Activated T-helper 1 cell treated with anti-CD3 and anti-CD28 coated beads, Interleukin-12 subunit alpha, Interleukin-12 subunit beta, Interleukin-2, Interleukin-4 antibody, amounts not matched to agents 30 ng/mL and 10 ng/mL and 1 ng/mL, durations not matched to agents 14 hours and 24 hours and 36 hours (primary cell): ENCODE measurements around the gene SPECC1. TPM values are rescaled to one million over a fixed set of nuclear protein-coding genes. Genes with fewer than 3 reads are reported as not detected.
"Not testable (repeated sequence)": the region's sequence is repeated elsewhere in the genome, so short reads cannot be mapped to it uniquely, and the experiment has no call there.

Source experiments
- DNase-seq: peaks from one replicate; pipeline ENCODE4 v3.0.0; 2021; ENCODE audit warnings: low spot score
- H3K27ac Mint-ChIP-seq: one replicate; pipeline ENCODE4 v1.8.0; 2021; ENCODE audit warnings: mild to moderate bottlenecking, mixed read lengths
- H3K27me3 Mint-ChIP-seq: one replicate; pipeline ENCODE4 v1.8.0; 2022; ENCODE audit warnings: mild to moderate bottlenecking, moderate library complexity, mixed read lengths; ENCODE audit not compliant: insufficient read depth
- H3K36me3 Mint-ChIP-seq: one replicate; pipeline ENCODE4 v1.8.0; 2021; ENCODE audit warnings: low read depth, mixed read lengths
- H3K4me1 Mint-ChIP-seq: one replicate; pipeline ENCODE4 v1.8.0; 2021; ENCODE audit warnings: low read depth, mixed read lengths
- H3K4me3 Mint-ChIP-seq: one replicate; pipeline ENCODE4 v1.8.0; 2021; ENCODE audit warnings: mild to moderate bottlenecking, moderate library complexity, mixed read lengths
- H3K9me3 Mint-ChIP-seq: one replicate; pipeline ENCODE4 v1.8.0; 2021; ENCODE audit warnings: mixed read lengths
- intact Hi-C: fragments of 100-400 bp; cut with micrococcal nuclease; formaldehyde crosslinking; loops from one replicate; pipeline ENCODE4 v1.15.1; 2024
- total RNA-seq: library from RNA; stranded (reverse); gene quantifications from 2 replicates; pipeline ENCODE4 v1.2.3, GENCODE V29; 2022

SPECC1 gene
- total RNA-seq, 1 donor from 2014 or later: 11.1 TPM

- Mint-ChIP-seq H3K4me3 (no peak overlapping the region), H3K9me3 (no peaks in the 10 kb centered on the region), H3K27me3 (no peaks in the 10 kb centered on the region), H3K27ac (no peak overlapping the region), H3K36me3 (no peaks in the 10 kb centered on the region), H3K4me1 (peaks cover 5% of the 10 kb centered on the region)
- DNase-seq: no peak
- intact Hi-C loops: no loop called here
Measured at GRCh38 chr17:20095336-20096080, 86.3 kb downstream of the SPECC1 start.

- Mint-ChIP-seq H3K27ac (no peak overlapping the region), H3K9me3 (no peaks in the 10 kb centered on the region), H3K4me1 (no peaks in the 10 kb centered on the region), H3K36me3 (no peaks in the 10 kb centered on the region), H3K4me3 (no peak overlapping the region), H3K27me3 (no peaks in the 10 kb centered on the region)
- intact Hi-C loops: no loop called here
- DNase-seq: no peak
Measured at GRCh38 chr17:20096430-20096829, 87.3 kb downstream of the SPECC1 start.

GRCh38 chr17:20097330-20097729 lies 88.2 kb downstream of the SPECC1 start:
- no peaks in the 10 kb centered on the region for H3K27me3 Mint-ChIP-seq
- no peaks in the 10 kb centered on the region for H3K36me3 Mint-ChIP-seq
- H3K4me3 Mint-ChIP-seq: no peak overlapping the region
- intact Hi-C loops: no loop called here
- no peaks in the 10 kb centered on the region for H3K4me1 Mint-ChIP-seq
- DNase-seq: no peak
- H3K9me3 Mint-ChIP-seq: no peaks in the 10 kb centered on the region
- no peak overlapping the region for H3K27ac Mint-ChIP-seq

GRCh38 chr17:20098314-20098713 lies 89.2 kb downstream of the SPECC1 start:
- Mint-ChIP-seq H3K27me3 (no peaks in the 10 kb centered on the region), H3K27ac (no peak overlapping the region), H3K4me3 (no peak overlapping the region), H3K9me3 (no peaks in the 10 kb centered on the region), H3K36me3 (no peaks in the 10 kb centered on the region), H3K4me1 (no peaks in the 10 kb centered on the region)
- DNase-seq: no peak
- intact Hi-C loops: no loop called here

- DNase-seq, H3K4me3 Mint-ChIP-seq, H3K27me3 Mint-ChIP-seq, intact Hi-C loops, H3K36me3 Mint-ChIP-seq, H3K27ac Mint-ChIP-seq, H3K4me1 Mint-ChIP-seq, H3K9me3 Mint-ChIP-seq: not testable (repeated sequence)
Measured at GRCh38 chr17:20100806-20101205, 91.6 kb downstream of the SPECC1 start.

GRCh38 chr17:20103454-20104446 lies 94.6 kb downstream of the SPECC1 start:
- Mint-ChIP-seq H3K27ac (no peak overlapping the region), H3K4me3 (no peak overlapping the region), H3K4me1 (no peaks in the 10 kb centered on the region), H3K9me3 (no peaks in the 10 kb centered on the region), H3K27me3 (peaks cover 7% of the 10 kb centered on the region), H3K36me3 (no peaks in the 10 kb centered on the region)
- no peak for DNase-seq
- intact Hi-C loops: no loop called here

GRCh38 chr17:20105539-20106280 lies 96.6 kb downstream of the SPECC1 start:
- no peak overlapping the region for H3K27ac Mint-ChIP-seq
- intact Hi-C loops: no loop called here
- H3K4me1 Mint-ChIP-seq: no peaks in the 10 kb centered on the region
- DNase-seq: no peak
- no peaks in the 10 kb centered on the region for H3K9me3 Mint-ChIP-seq
- peaks cover 15% of the 10 kb centered on the region for H3K27me3 Mint-ChIP-seq
- no peak overlapping the region for H3K4me3 Mint-ChIP-seq
- no peaks in the 10 kb centered on the region for H3K36me3 Mint-ChIP-seq

GRCh38 chr17:20106446-20106845 lies 97.3 kb downstream of the SPECC1 start:
- DNase-seq, H3K9me3 Mint-ChIP-seq, H3K27ac Mint-ChIP-seq, H3K4me1 Mint-ChIP-seq, H3K4me3 Mint-ChIP-seq, H3K36me3 Mint-ChIP-seq, intact Hi-C loops: not testable (repeated sequence)
- H3K27me3 Mint-ChIP-seq: peaks cover 15% of the 10 kb centered on the region

- intact Hi-C loops: no loop called here
- Mint-ChIP-seq H3K4me3 (no peak overlapping the region), H3K27ac (no peak overlapping the region), H3K27me3 (peaks cover 28% of the 10 kb centered on the region), H3K9me3 (no peaks in the 10 kb centered on the region), H3K36me3 (no peaks in the 10 kb centered on the region), H3K4me1 (no peaks in the 10 kb centered on the region)
- DNase-seq: no peak
Measured at GRCh38 chr17:20109076-20109475, 99.9 kb downstream of the SPECC1 start.

GRCh38 chr17:20111538-20111937 lies 102.4 kb downstream of the SPECC1 start:
- DNase-seq: no peak
- Mint-ChIP-seq H3K4me3 (no peak overlapping the region), H3K27me3 (peaks cover 34% of the 10 kb centered on the region), H3K4me1 (no peaks in the 10 kb centered on the region), H3K27ac (no peak overlapping the region), H3K9me3 (no peaks in the 10 kb centered on the region), H3K36me3 (no peaks in the 10 kb centered on the region)
- intact Hi-C loops: no loop called here

GRCh38 chr17:20114466-20114865 lies 105.3 kb downstream of the SPECC1 start:
- no peak overlapping the region for H3K27ac Mint-ChIP-seq
- H3K9me3 Mint-ChIP-seq: no peaks in the 10 kb centered on the region
- H3K27me3 Mint-ChIP-seq: peaks cover 30% of the 10 kb centered on the region
- no peak for DNase-seq
- H3K4me3 Mint-ChIP-seq: no peak overlapping the region
- no peaks in the 10 kb centered on the region for H3K36me3 Mint-ChIP-seq
- intact Hi-C loops: no loop called here
- no peaks in the 10 kb centered on the region for H3K4me1 Mint-ChIP-seq

GRCh38 chr17:20116683-20117309 lies 107.6 kb downstream of the SPECC1 start:
- intact Hi-C loops: loop anchor here (1.0 kb wide), 1 partner anchor 124 kb away; no protein-coding TSS in a partner anchor
- Mint-ChIP-seq H3K4me3 (no peak overlapping the region), H3K36me3 (no peaks in the 10 kb centered on the region), H3K27me3 (peaks cover 25% of the 10 kb centered on the region), H3K4me1 (peaks cover 3% of the 10 kb centered on the region), H3K9me3 (no peaks in the 10 kb centered on the region), H3K27ac (no peak overlapping the region)
- peak; percentile 28 for DNase-seq
